HepG2 (cell line): Measurements from ENCODE around the gene PIM1. TPM values are rescaled to one million over a fixed set of nuclear protein-coding genes. Genes with fewer than 3 reads are reported as not detected.
A peak's percentile ranks its signal among the peaks of the same experiment; 100 is the strongest.
"Not testable (repeated sequence)": the region's sequence is repeated elsewhere in the genome, so short reads cannot be mapped to it uniquely, and the experiment has no call there.

Experiments used
- ATAC-seq: fragments of 200-7000 bp; cut with Tn5 transposase; 3 replicates; pipeline ENCODE4 v1.9.1; 2020; ENCODE audit warnings: mild to moderate bottlenecking, moderate library complexity
- BruUV-seq: library from RNA; stranded (reverse); fragments of 400-500 nt; replicated peaks from 2 replicates; lab custom pipeline; 2021; lab: Mats Ljungman, UMichigan
- CTCF ChIA-PET: fragments of 300-600 bp; formaldehyde crosslinking; extraction: SDS; loops from one replicate; lab custom pipeline; 2021; ENCODE audit warnings: low total read pairs, inconsistent platforms, low intra/inter-chr PET ratio; lab: Yijun Ruan, JAX
- POLR2A ChIA-PET: fragments of 350-600 bp; sonication (Branson Sonifier 250); formaldehyde crosslinking; loops from one replicate; lab custom pipeline; 2020; ENCODE audit warnings: antibody characterized with exemption, inconsistent platforms; lab: Yijun Ruan, JAX
- DNase-seq: peaks from one replicate; pipeline ENCODE4 v3.0.0-alpha.2; 2015; ENCODE audit warnings: low spot score
- FAIRE-seq: peaks from 3 replicates; lab custom pipeline; 2011; peaks lifted over from hg19 to GRCh38; lab: Jason Lieb, UNC
- H2AFZ ChIP-seq: one replicate; pipeline ENCODE4 v1.6.1; 2011; ENCODE audit warnings: low read length, inconsistent platforms
- H3K27ac ChIP-seq: fragments of 300-600 bp; 3 replicates; pipeline ENCODE4 v1.8.0; 2011; ENCODE audit warnings: mixed run types, mild to moderate bottlenecking, mixed read lengths, low read length, inconsistent platforms; ENCODE audit not compliant: insufficient read depth; ENCODE audit errors: extremely low read length
- H3K27me3 ChIP-seq, 2 experiments: fragments of 200-600 bp in 1 of 2; 2 replicates in 1 of 2; 3 replicates in 1 of 2; pipeline versions ENCODE4 v1.6.0 to v1.8.0; 2011; ENCODE audit warnings: low read length in 2 of 2, mild to moderate bottlenecking in 2 of 2, moderate library complexity in 2 of 2, inconsistent platforms in 1 of 2; ENCODE audit not compliant: insufficient read depth in 2 of 2, control insufficient read depth in 1 of 2
- H3K36me3 ChIP-seq, 2 experiments: fragments of 200-600 bp in 1 of 2; replicated peaks in 1 of 2; 2 replicates in 1 of 2; 3 replicates in 1 of 2; pipeline versions ENCODE4 v1.5.1 to v1.8.0; 2011; ENCODE audit warnings: low read length in 2 of 2, inconsistent platforms in 1 of 2; ENCODE audit not compliant: insufficient read depth in 2 of 2, control insufficient read depth in 1 of 2
- H3K4me1 ChIP-seq: 2 replicates; pipeline ENCODE4 v1.5.1; 2012; ENCODE audit warnings: low read length, inconsistent platforms; ENCODE audit not compliant: insufficient read depth
- H3K4me2 ChIP-seq: 2 replicates; pipeline ENCODE4 v1.6.0; 2011; ENCODE audit warnings: low read depth, low read length, inconsistent platforms
- H3K4me3 ChIP-seq, 3 experiments: fragments of 200-600 bp in 1 of 3; sonication (generic), shearing (Covaris generic) in 1 of 3; replicated peaks in 1 of 3; 2 replicates each; pipeline ENCODE4 v1.5.1; 2011 to 2016; ENCODE audit warnings: low read length in 3 of 3, inconsistent platforms in 2 of 3, low read depth in 2 of 3, mild to moderate bottlenecking in 2 of 3, control low read depth in 1 of 3, mixed read lengths in 1 of 3; ENCODE audit not compliant: insufficient read depth in 1 of 3
- H3K79me2 ChIP-seq: one replicate; pipeline ENCODE4 v1.6.1; 2011; ENCODE audit warnings: low read length, inconsistent platforms; ENCODE audit not compliant: insufficient read depth
- H3K9ac ChIP-seq: 2 replicates; pipeline ENCODE4 v1.6.0; 2011; ENCODE audit warnings: mild to moderate bottlenecking, low read depth, low read length, inconsistent platforms; ENCODE audit not compliant: insufficient read depth
- H3K9me3 ChIP-seq: 2 replicates; pipeline ENCODE4 v1.5.1; 2012; ENCODE audit warnings: mild to moderate bottlenecking, low read length
- H4K20me1 ChIP-seq: 2 replicates; pipeline ENCODE4 v1.6.0; 2011; ENCODE audit warnings: inconsistent platforms, mild to moderate bottlenecking, low read length, moderate library complexity; ENCODE audit not compliant: insufficient read depth
- BATF2 ChIP-seq: sonication (generic); formaldehyde crosslinking; IDR thresholded peaks from 2 replicates; pipeline ENCODE4 v1.8.0; 2022; ENCODE audit warnings: mild to moderate bottlenecking, missing genetic modification reagents, moderate library complexity
- ZNF121 ChIP-seq: sonication (generic); formaldehyde crosslinking; IDR thresholded peaks from 2 replicates; pipeline ENCODE4 v1.5.0; 2020; ENCODE audit warnings: mild to moderate bottlenecking, missing genetic modification reagents
- WGBS: methylation state at CpG from one replicate; pipeline ENCODE4 v1.1.6; 2017; ENCODE audit warnings: low lambda C conversion rate; 5-methylcytosine and 5-hydroxymethylcytosine counted together
- in situ Hi-C: cut with HindIII; loops from 2 replicates; pipeline ENCODE4 v1.10.0; 2017; ENCODE audit warnings: low pct_unique_long_range_greater_than_20kb; ENCODE audit not compliant: extremely low pct_ligation_motif_present
- intact Hi-C: fragments of 100-400 bp; cut with micrococcal nuclease; formaldehyde crosslinking; loops from one replicate; pipeline ENCODE4 v1.10.0; 2022; ENCODE audit not compliant: unreplicated experiment
- polyA plus RNA-seq, 8 experiments: library from polyadenylated mRNA; depleted of rRNA in 3 of 8; stranded (reverse) in 7 of 8; unstranded in 1 of 8; fragments of >200 nt; fragmentation: Illumina TruSeq in 4 of 8; extraction: Trizol in 4 of 8; gene quantifications; 2 replicates each; pipeline versions ENCODE4 v1.2.1 to v1.2.3, GENCODE V29; 2011 to 2016; ENCODE audit warnings: low read depth in 4 of 8, missing spikeins in 1 of 8, mixed read lengths in 1 of 8; ENCODE audit not compliant: insufficient read depth in 1 of 8
- total RNA-seq, 5 experiments: library from RNA; depleted of rRNA; stranded (reverse); fragments of >200 nt; fragmentation: Illumina TruSeq; extraction: Trizol; gene quantifications; 2 replicates each; pipeline ENCODE4 v1.2.3, GENCODE V29; 2016; ENCODE audit warnings: low read depth in 1 of 5
- TF ChIP-seq, protein P1 (sequence below): sonication (generic); formaldehyde crosslinking; IDR thresholded peaks from 2 replicates; pipeline ENCODE4 v1.5.0; 2020; ENCODE audit warnings: mild to moderate bottlenecking, missing genetic modification reagents

PIM1 gene
- total and polyA plus RNA-seq, 2 of the 13 experiments (the other 11 are each of a cell fraction or from before 2014, with no cell fraction given): 29.4 to 117 TPM

GRCh38 chr6:37180610-37181009 is 10.7 kb downstream of the PIM1 start:
- H3K9ac ChIP-seq, H3K4me2 ChIP-seq, CTCF ChIA-PET, H3K36me3 ChIP-seq, DNase-seq, POLR2A ChIA-PET, H3K27ac ChIP-seq, in situ Hi-C loops, H2AFZ ChIP-seq, H3K9me3 ChIP-seq, H3K4me1 ChIP-seq, ATAC-seq, BruUV-seq, H3K27me3 ChIP-seq, H3K4me3 ChIP-seq, intact Hi-C loops, H3K79me2 ChIP-seq, H4K20me1 ChIP-seq: not testable (repeated sequence)
- 28% methylated on average over 4 of the region's 4 CpGs for WGBS
- peak; percentile 12 for FAIRE-seq
- TF ChIP-seq, protein P1, sequence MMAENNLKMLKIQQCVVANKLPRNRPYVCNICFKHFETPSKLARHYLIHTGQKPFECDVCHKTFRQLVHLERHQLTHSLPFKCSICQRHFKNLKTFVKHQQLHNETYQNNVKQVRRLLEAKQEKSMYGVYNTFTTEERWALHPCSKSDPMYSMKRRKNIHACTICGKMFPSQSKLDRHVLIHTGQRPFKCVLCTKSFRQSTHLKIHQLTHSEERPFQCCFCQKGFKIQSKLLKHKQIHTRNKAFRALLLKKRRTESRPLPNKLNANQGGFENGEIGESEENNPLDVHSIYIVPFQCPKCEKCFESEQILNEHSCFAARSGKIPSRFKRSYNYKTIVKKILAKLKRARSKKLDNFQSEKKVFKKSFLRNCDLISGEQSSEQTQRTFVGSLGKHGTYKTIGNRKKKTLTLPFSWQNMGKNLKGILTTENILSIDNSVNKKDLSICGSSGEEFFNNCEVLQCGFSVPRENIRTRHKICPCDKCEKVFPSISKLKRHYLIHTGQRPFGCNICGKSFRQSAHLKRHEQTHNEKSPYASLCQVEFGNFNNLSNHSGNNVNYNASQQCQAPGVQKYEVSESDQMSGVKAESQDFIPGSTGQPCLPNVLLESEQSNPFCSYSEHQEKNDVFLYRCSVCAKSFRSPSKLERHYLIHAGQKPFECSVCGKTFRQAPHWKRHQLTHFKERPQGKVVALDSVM (CRISPR knock-in tag): peak; percentile 51; the same call in 1 of the 2 replicates

DNA sequence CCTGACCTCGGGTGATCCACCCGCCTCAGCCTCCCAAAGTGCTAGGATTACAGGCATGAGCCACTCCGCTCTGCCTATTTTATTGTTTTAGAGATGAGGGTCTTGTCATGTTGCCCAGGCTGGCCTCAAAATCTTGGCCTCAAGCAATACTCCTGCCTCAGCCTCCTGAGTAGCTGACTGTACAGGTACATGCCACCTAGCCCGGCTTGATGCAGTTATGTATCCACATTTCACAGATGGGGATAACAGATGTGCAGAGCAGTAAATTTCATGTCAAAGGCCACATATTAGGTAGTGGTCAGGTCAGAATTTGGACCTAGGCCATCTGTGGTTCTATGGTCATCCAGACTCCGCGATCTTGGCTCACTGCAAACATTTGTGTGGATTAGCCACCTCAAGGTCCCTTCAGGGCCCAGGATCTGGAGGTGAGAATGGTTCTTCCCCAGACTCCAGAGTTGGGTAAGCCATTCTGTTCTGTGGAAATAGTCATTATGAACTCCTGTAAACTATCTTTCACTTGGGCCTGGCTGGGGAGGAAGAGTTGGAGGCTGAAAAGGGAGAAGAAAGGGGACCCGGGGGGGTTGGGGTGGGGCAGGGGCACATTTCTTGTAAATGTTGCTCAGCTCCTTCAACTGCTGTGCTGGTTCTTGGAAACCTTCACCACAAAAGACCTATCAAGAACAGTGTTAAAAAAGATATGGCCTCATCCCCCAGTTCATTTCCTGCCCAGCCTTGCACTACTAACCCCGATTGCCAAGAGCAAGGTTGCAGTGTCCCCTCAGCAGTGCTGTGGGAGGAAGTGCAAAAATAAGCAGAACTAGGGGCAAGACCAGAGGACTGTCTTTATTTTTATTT is 13.0 kb downstream of the PIM1 start:
- intact Hi-C loops: no loop called here
- H3K9me3 ChIP-seq: no peaks in the 10 kb centered on the region
- ChIA-PET CTCF (no interaction called here), POLR2A (no interaction called here)
- no peaks in the 10 kb centered on the region for H3K79me2 ChIP-seq
- H3K4me3 ChIP-seq: no peak overlapping the region
- no peak overlapping the region for H3K9ac ChIP-seq
- 50% methylated on average over 8 of the region's 8 CpGs for WGBS
- H3K36me3 ChIP-seq: no peaks in the 10 kb centered on the region
- H3K27ac ChIP-seq: no peak overlapping the region
- no TSS peak for BruUV-seq
- TF ChIP-seq, protein P1 (CRISPR knock-in tag): peak; percentile 48; the same call in 1 of the 2 replicates
- TF ChIP-seq BATF2 (CRISPR knock-in tag) (no peak), ZNF121 (CRISPR knock-in tag) (peak; percentile 37; the same call in 1 of the 2 replicates)
- FAIRE-seq: no peak
- no peak overlapping the region for H3K4me2 ChIP-seq
- no peak for DNase-seq
- H2AFZ ChIP-seq: no peak overlapping the region
- ATAC-seq: no peak; the same call in 2 of the 3 replicates
- H4K20me1 ChIP-seq: no peaks in the 10 kb centered on the region
- in situ Hi-C loops: no loop called here
- peaks cover 0 to 3% of the 10 kb centered on the region in 2 experiments; a peak in 1 of 5 replicates for H3K27me3 ChIP-seq
- peaks cover 5% of the 10 kb centered on the region; the same call in 1 of the 2 replicates for H3K4me1 ChIP-seq
